Mesothelial cell of epicardium (in vitro differentiated cells): Measurements from ENCODE around the gene DYNLT2. TPM values are rescaled to one million over a fixed set of nuclear protein-coding genes. Genes with fewer than 3 reads are reported as not detected.
A peak's percentile ranks its signal among the peaks of the same experiment; 100 is the strongest.

Experiments
- DNase-seq, 2 experiments: peaks; one replicate each; pipeline ENCODE4 v3.0.0; 2021; ENCODE audit warnings: low spot score in 2 of 2; ENCODE audit not compliant: unreplicated experiment in 2 of 2
- H3K27ac Mint-ChIP-seq: 2 replicates; pipeline ENCODE4 v1.8.0; 2021; ENCODE audit warnings: mixed read lengths
- H3K27me3 Mint-ChIP-seq: 2 replicates; pipeline ENCODE4 v1.8.0; 2021; ENCODE audit warnings: low read depth, mixed read lengths
- H3K36me3 Mint-ChIP-seq: 2 replicates; pipeline ENCODE4 v1.8.0; 2021; ENCODE audit warnings: mixed read lengths
- H3K4me1 Mint-ChIP-seq: 2 replicates; pipeline ENCODE4 v1.8.0; 2021; ENCODE audit warnings: mixed read lengths
- H3K4me3 Mint-ChIP-seq: 2 replicates; pipeline ENCODE4 v1.8.0; 2021; ENCODE audit warnings: mild to moderate bottlenecking, moderate library complexity, mixed read lengths
- H3K9me3 Mint-ChIP-seq: 2 replicates; pipeline ENCODE4 v1.8.0; 2021; ENCODE audit warnings: mixed read lengths
- CTCF ChIP-seq: fragments of 200-600 bp; sonication (generic); IDR thresholded peaks from one replicate; pipeline ENCODE4 v1.5.0; 2021; ENCODE audit warnings: antibody characterized with exemption; ENCODE audit not compliant: unreplicated experiment
- total RNA-seq: library from RNA; stranded (reverse); gene quantifications from 3 replicates; pipeline ENCODE4 v1.2.1, GENCODE V29; 2021

Gene DYNLT2
- total RNA-seq, 1 donor from 2014 or later = 2.7 TPM

GRCh38 chr6:169723200-169723909 lies 28.0 kb downstream of the DYNLT2 start:
- Mint-ChIP-seq H3K27ac (peak overlapping the region; percentile 98), H3K27me3 (no peaks in the 10 kb centered on the region), H3K4me3 (peak overlapping the region; percentile 90), H3K4me1 (peaks cover 49% of the 10 kb centered on the region), H3K36me3 (no peaks in the 10 kb centered on the region), H3K9me3 (no peaks in the 10 kb centered on the region)
- DNase-seq = peak; percentile 67 to 78
- no peak for TF ChIP-seq CTCF

GRCh38 chr6:169722362-169723199 lies 28.8 kb downstream of the DYNLT2 start:
- no peak for DNase-seq
- peaks cover 44% of the 10 kb centered on the region for H3K4me1 Mint-ChIP-seq

GRCh38 chr6:169720207-169720855 lies 31.0 kb downstream of the DYNLT2 start:
- no peak for TF ChIP-seq CTCF
- no peak overlapping the region for H3K27ac Mint-ChIP-seq

More at GRCh38 chr6:169722362-169723199, 28.8 kb downstream of the DYNLT2 start:
- Mint-ChIP-seq H3K9me3 (no peaks in the 10 kb centered on the region), H3K27ac (peak overlapping the region; percentile 98), H3K4me3 (peak overlapping the region; percentile 90), H3K36me3 (no peaks in the 10 kb centered on the region), H3K27me3 (no peaks in the 10 kb centered on the region)
- no peak for TF ChIP-seq CTCF

GRCh38 chr6:169719117-169719516 lies 32.3 kb downstream of the DYNLT2 start:
- H3K9me3 Mint-ChIP-seq = no peaks in the 10 kb centered on the region
- DNase-seq = no peak
- no peak for TF ChIP-seq CTCF
- H3K36me3 Mint-ChIP-seq = peaks cover 17% of the 10 kb centered on the region
- H3K27ac Mint-ChIP-seq = no peak overlapping the region
- H3K4me3 Mint-ChIP-seq = no peak overlapping the region
- no peaks in the 10 kb centered on the region for H3K27me3 Mint-ChIP-seq
- H3K4me1 Mint-ChIP-seq = peaks cover 21% of the 10 kb centered on the region

More at GRCh38 chr6:169720207-169720855, 31.0 kb downstream of the DYNLT2 start:
- no peaks in the 10 kb centered on the region for H3K27me3 Mint-ChIP-seq
- no peak for DNase-seq
- H3K36me3 Mint-ChIP-seq = peaks cover 10% of the 10 kb centered on the region
- H3K4me3 Mint-ChIP-seq = no peak overlapping the region
- peaks cover 25% of the 10 kb centered on the region for H3K4me1 Mint-ChIP-seq
- no peaks in the 10 kb centered on the region for H3K9me3 Mint-ChIP-seq

GRCh38 chr6:169714595-169714994 lies 36.8 kb downstream of the DYNLT2 start:
- H3K4me3 Mint-ChIP-seq = no peak overlapping the region
- no peaks in the 10 kb centered on the region for H3K9me3 Mint-ChIP-seq
- no peak overlapping the region for H3K27ac Mint-ChIP-seq
- H3K4me1 Mint-ChIP-seq = no peaks in the 10 kb centered on the region
- no peak for TF ChIP-seq CTCF
- peaks cover 32% of the 10 kb centered on the region for H3K36me3 Mint-ChIP-seq
- no peak for DNase-seq
- H3K27me3 Mint-ChIP-seq = no peaks in the 10 kb centered on the region
